HCT116 (cell line): ENCODE measurements around the gene KIRREL3. TPM values are rescaled to one million over a fixed set of nuclear protein-coding genes. Genes with fewer than 3 reads are reported as not detected.

ENCODE experiments used
- ATAC-seq: fragments of 200-7000 bp; cut with Tn5 transposase; 2 replicates; pipeline ENCODE4 v1.9.1; 2020; ENCODE audit warnings: mild to moderate bottlenecking, moderate library complexity
- BruUV-seq: library from RNA; stranded (reverse); fragments of 400-500 nt; replicated peaks from 2 replicates; lab custom pipeline; 2021; lab: Mats Ljungman, UMichigan
- CTCF ChIA-PET: fragments of 300-600 bp; sonication (Branson Sonifier 250); formaldehyde crosslinking; loops from one replicate; lab custom pipeline; 2021; ENCODE audit warnings: antibody characterized with exemption; lab: Charles Lee
- POLR2A ChIA-PET: fragments of 300-600, 350-600 bp; sonication (Branson Sonifier 250); formaldehyde crosslinking; loops from one replicate; lab custom pipeline; 2021; ENCODE audit warnings: antibody characterized with exemption; lab: Charles Lee
- RAD21 ChIA-PET, 2 experiments: fragments of 300-600 bp; sonication (Branson Sonifier 250); formaldehyde crosslinking; loops; one replicate each; lab custom pipeline; 2023; ENCODE audit warnings: low total read pairs in 2 of 2; ENCODE audit not compliant: uncharacterized antibody in 2 of 2, unreplicated experiment in 2 of 2, low non-redundant PET in 1 of 2; lab: Charles Lee
- DNase-seq: peaks from one replicate; pipeline ENCODE4 v3.0.0-alpha.2; 2010; ENCODE audit warnings: low read depth, low spot score
- H2AFZ ChIP-seq: fragments of 200-600 bp; shearing (Covaris generic), sonication (generic); 2 replicates; pipeline ENCODE4 v1.6.1; 2017; ENCODE audit warnings: low read depth, mixed run types, mixed read lengths, antibody characterized with exemption, low read length; ENCODE audit not compliant: poor library complexity, severe bottlenecking
- H3K27ac ChIP-seq: 2 replicates; pipeline ENCODE4 v1.5.1; 2012; ENCODE audit warnings: low read depth, low read length
- H3K27me3 ChIP-seq: fragments of 200-600 bp; sonication (generic); 2 replicates; pipeline ENCODE4 v1.6.1; 2016; ENCODE audit warnings: mixed run types, low read length, mixed read lengths; ENCODE audit not compliant: insufficient read depth
- H3K36me3 ChIP-seq, 2 experiments: fragments of 200-500 bp in 1 of 2; fragments of 200-600 bp in 1 of 2; sonication (Bioruptor generic) in 1 of 2; sonication (generic) in 1 of 2; 2 replicates each; pipeline versions ENCODE4 v1.5.1 to v1.6.1; 2014 to 2016; ENCODE audit warnings: low read length in 2 of 2, inconsistent platforms in 1 of 2, mixed read lengths in 1 of 2, mixed run types in 1 of 2; ENCODE audit not compliant: insufficient read depth in 2 of 2, control insufficient read depth in 1 of 2
- H3K4me1 ChIP-seq, 2 experiments: fragments of 200-600 bp in 1 of 2; sonication (generic) in 1 of 2; 2 replicates each; pipeline versions ENCODE4 v1.5.1 to v1.6.1; 2012 to 2017; ENCODE audit warnings: low read length in 2 of 2, inconsistent platforms in 1 of 2, mild to moderate bottlenecking in 1 of 2, mixed read lengths in 1 of 2, mixed run types in 1 of 2, moderate library complexity in 1 of 2; ENCODE audit not compliant: insufficient read depth in 2 of 2, control insufficient read depth in 1 of 2
- H3K4me2 ChIP-seq: fragments of 200-600 bp; sonication (generic); 2 replicates; pipeline ENCODE4 v1.6.1; 2017; ENCODE audit warnings: mixed run types, low read length, mixed read lengths
- H3K4me3 ChIP-seq, 2 experiments: fragments of 200-600 bp in 1 of 2; sonication (generic) in 1 of 2; replicated peaks in 1 of 2; 2 replicates each; pipeline ENCODE4 v1.5.1; 2011 to 2016; ENCODE audit warnings: low read length in 2 of 2, control low read depth in 1 of 2, low read depth in 1 of 2, mild to moderate bottlenecking in 1 of 2, mixed read lengths in 1 of 2, mixed run types in 1 of 2
- H3K79me2 ChIP-seq: fragments of 200-600 bp; sonication (generic); 2 replicates; pipeline ENCODE4 v1.6.1; 2017; ENCODE audit warnings: mild to moderate bottlenecking, mixed run types, low read length, moderate library complexity, mixed read lengths; ENCODE audit not compliant: insufficient read depth
- H3K9ac ChIP-seq: fragments of 200-600 bp; sonication (generic); 2 replicates; pipeline ENCODE4 v1.6.1; 2016; ENCODE audit warnings: low read length, mixed read lengths
- H3K9me2 ChIP-seq: fragments of 200-600 bp; sonication (generic), shearing (Covaris generic); 2 replicates; pipeline ENCODE4 v1.6.1; 2017; ENCODE audit warnings: mixed run types, mild to moderate bottlenecking, moderate library complexity; ENCODE audit not compliant: insufficient read depth
- H3K9me3 ChIP-seq, 2 experiments: fragments of 200-500 bp in 1 of 2; fragments of 200-600 bp in 1 of 2; sonication (Bioruptor generic) in 1 of 2; sonication (generic) in 1 of 2; 2 replicates each; pipeline ENCODE4 v1.6.1; 2014 to 2017; ENCODE audit warnings: low read length in 2 of 2, mixed read lengths in 2 of 2, inconsistent platforms in 1 of 2, low read depth in 1 of 2, mild to moderate bottlenecking in 1 of 2, mixed run types in 1 of 2, moderate library complexity in 1 of 2; ENCODE audit not compliant: control insufficient read depth in 1 of 2, insufficient read depth in 1 of 2
- H4K20me1 ChIP-seq: fragments of 200-600 bp; sonication (generic), shearing (Covaris generic); 2 replicates; pipeline ENCODE4 v1.6.1; 2017; ENCODE audit warnings: mixed run types, mild to moderate bottlenecking, moderate library complexity; ENCODE audit not compliant: insufficient read depth
- CBX3 ChIP-seq: IDR thresholded peaks from 2 replicates; pipeline ENCODE4 v1.6.1; 2012; ENCODE audit warnings: low read depth
- CEBPB ChIP-seq: IDR thresholded peaks from 2 replicates; pipeline ENCODE4 v1.6.1; 2012; ENCODE audit warnings: low read depth
- CTCF ChIP-seq, 3 experiments: fragments of 200-600 bp in 1 of 3; sonication (generic) in 1 of 3; IDR thresholded peaks in 2 of 3; conservative IDR thresholded peaks in 1 of 3; 2 replicates each; pipeline ENCODE4 v1.5.1; 2012 to 2017; ENCODE audit warnings: low read depth in 2 of 3, low read length in 2 of 3, antibody characterized with exemption in 1 of 3, borderline replicate concordance in 1 of 3, control low read depth in 1 of 3, mild to moderate bottlenecking in 1 of 3, mixed read lengths in 1 of 3, mixed run types in 1 of 3, moderate library complexity in 1 of 3; ENCODE audit not compliant: insufficient read depth in 1 of 3
- EGR1 ChIP-seq: IDR thresholded peaks from 2 replicates; pipeline ENCODE4 v1.6.1; 2012; ENCODE audit warnings: low read depth
- ELF1 ChIP-seq: IDR thresholded peaks from 2 replicates; pipeline ENCODE4 v1.6.1; 2012; ENCODE audit warnings: low read depth, borderline replicate concordance
- EZH2 ChIP-seq: fragments of 200-600 bp; sonication (generic); IDR thresholded peaks from 2 replicates; pipeline ENCODE4 v1.6.1; 2017; ENCODE audit warnings: antibody characterized with exemption, mixed run types
- FOSL1 ChIP-seq: IDR thresholded peaks from 2 replicates; pipeline ENCODE4 v1.6.1; 2012; ENCODE audit warnings: low read depth
- JUND ChIP-seq: IDR thresholded peaks from 2 replicates; pipeline ENCODE4 v1.6.1; 2012
- MAX ChIP-seq: IDR thresholded peaks from 2 replicates; pipeline ENCODE4 v1.6.1; 2012
- POLR2A ChIP-seq: IDR thresholded peaks from 2 replicates; pipeline ENCODE4 v1.7.0; 2011; ENCODE audit warnings: borderline replicate concordance; ENCODE audit not compliant: insufficient read depth, insufficient read length; ENCODE audit errors: extremely low read depth
- POLR2AphosphoS5 ChIP-seq: IDR thresholded peaks from 2 replicates; pipeline ENCODE4 v1.6.1; 2011; ENCODE audit warnings: mild to moderate bottlenecking, low read depth, low read length, moderate library complexity
- RAD21 ChIP-seq: IDR thresholded peaks from 2 replicates; pipeline ENCODE4 v1.6.1; 2012; ENCODE audit warnings: low read depth, mild to moderate bottlenecking
- REST ChIP-seq: IDR thresholded peaks from 2 replicates; pipeline ENCODE4 v1.6.1; 2012; ENCODE audit warnings: low read depth
- SIN3A ChIP-seq: IDR thresholded peaks from 2 replicates; pipeline ENCODE4 v1.6.1; 2012; ENCODE audit warnings: low read depth
- SP1 ChIP-seq: IDR thresholded peaks from 2 replicates; pipeline ENCODE4 v1.6.1; 2012; ENCODE audit warnings: low read depth
- SRF ChIP-seq: IDR thresholded peaks from 2 replicates; pipeline ENCODE4 v1.6.1; 2012; ENCODE audit warnings: low read depth
- TCF7L2 ChIP-seq: IDR thresholded peaks from 2 replicates; pipeline ENCODE4 v1.7.0; 2011; ENCODE audit warnings: borderline replicate concordance, inconsistent platforms; ENCODE audit not compliant: insufficient read depth, insufficient read length; ENCODE audit errors: extremely low read depth
- ZFX ChIP-seq: fragments of 450-650 bp; IDR thresholded peaks from 2 replicates; pipeline ENCODE4 v1.6.1; 2017
- ZNF274 ChIP-seq: fragments of 200-500 bp; sonication (Bioruptor generic); IDR thresholded peaks from 2 replicates; pipeline ENCODE4 v1.6.1; 2014; ENCODE audit warnings: mild to moderate bottlenecking, low read depth, low read length, inconsistent platforms
- intact Hi-C: fragments of 100-400 bp; cut with micrococcal nuclease; formaldehyde crosslinking; loops from 2 replicates; pipeline ENCODE4 v1.10.0; 2022
- total RNA-seq: library from RNA; stranded (reverse); gene quantifications from one replicate; pipeline ENCODE4 v1.2.1, GENCODE V29; 2021; ENCODE audit not compliant: unreplicated experiment

The KIRREL3 gene
- total RNA-seq, 1 experiment from 2014 or later = not detected

- H3K27ac ChIP-seq = no peak overlapping the region
- H3K36me3 ChIP-seq = no peaks in the 10 kb centered on the region
- H3K9ac ChIP-seq = no peak overlapping the region
- no peaks in the 10 kb centered on the region for H3K9me2 ChIP-seq
- ChIA-PET CTCF (no interaction called here), POLR2A (no interaction called here), RAD21 (no interaction called here)
- H3K79me2 ChIP-seq = no peaks in the 10 kb centered on the region
- H4K20me1 ChIP-seq = no peaks in the 10 kb centered on the region
- no peaks in the 10 kb centered on the region for H3K4me1 ChIP-seq
- no peak overlapping the region for H3K4me2 ChIP-seq
- no peak for TF ChIP-seq ELF1
- H2AFZ ChIP-seq = no peak overlapping the region
- H3K9me3 ChIP-seq = no peaks in the 10 kb centered on the region
- H3K4me3 ChIP-seq = no peak overlapping the region
- DNase-seq = no peak
- intact Hi-C loops = no loop called here
- no peak for ATAC-seq
- BruUV-seq = no TSS peak
- H3K27me3 ChIP-seq = peaks cover 41% of the 10 kb centered on the region
Observed at GRCh38 chr11:126522606-126523005, 478.0 kb downstream of the KIRREL3 start.

- ATAC-seq = no peak
- RAD21 ChIA-PET = no interaction called here
- TF ChIP-seq SRF (no peak), MAX (no peak), ZNF274 (no peak), POLR2A (no peak), RAD21 (no peak), POLR2AphosphoS5 (no peak), SP1 (no peak), CTCF (IDR thresholded peaks at IDR 0.05 in 2 of 3, conservative IDR thresholded peaks at IDR 0.05 in 1 of 3; ENCODE audit: borderline replicate concordance in 1 of 3, insufficient read depth in 1 of 3, low read depth in 2 of 3, low read length in 2 of 3) (no peak), REST (no peak), EZH2 (no peak), CEBPB (no peak), ELF1 (no peak), FOSL1 (no peak), EGR1 (no peak), TCF7L2 (no peak), CBX3 (no peak), JUND (no peak), ZFX (no peak), SIN3A (no peak)
Observed at GRCh38 chr11:126522152-126522551, 478.4 kb downstream of the KIRREL3 start.

More at GRCh38 chr11:126522152-126522551, 478.4 kb downstream of the KIRREL3 start:
- H3K9me3 ChIP-seq = no peaks in the 10 kb centered on the region
- H3K4me3 ChIP-seq = no peak overlapping the region
- no peak overlapping the region for H3K4me2 ChIP-seq
- POLR2A ChIA-PET = no interaction called here
- DNase-seq = no peak
- H4K20me1 ChIP-seq = no peaks in the 10 kb centered on the region
- H3K36me3 ChIP-seq = no peaks in the 10 kb centered on the region
- H3K4me1 ChIP-seq = no peaks in the 10 kb centered on the region
- H3K9me2 ChIP-seq = no peaks in the 10 kb centered on the region
- H3K27ac ChIP-seq = no peak overlapping the region
- CTCF ChIA-PET = no interaction called here
- no peak overlapping the region for H3K9ac ChIP-seq
- H2AFZ ChIP-seq = no peak overlapping the region
- peaks cover 36% of the 10 kb centered on the region for H3K27me3 ChIP-seq
- no peaks in the 10 kb centered on the region for H3K79me2 ChIP-seq
- no TSS peak for BruUV-seq
- intact Hi-C loops = no loop called here
